ENCODE measurements around the gene PDZD4. TPM values are rescaled to one million over a fixed set of nuclear protein-coding genes. Genes with fewer than 3 reads are reported as not detected.

PDZD4 gene
- total and polyA plus RNA-seq, 9 of the 15 experiments (the other 6 are each of a cell fraction or from before 2014, with no cell fraction given): 0.05 to 0.38 (median 0.07) TPM; not detected in 5

DNA sequence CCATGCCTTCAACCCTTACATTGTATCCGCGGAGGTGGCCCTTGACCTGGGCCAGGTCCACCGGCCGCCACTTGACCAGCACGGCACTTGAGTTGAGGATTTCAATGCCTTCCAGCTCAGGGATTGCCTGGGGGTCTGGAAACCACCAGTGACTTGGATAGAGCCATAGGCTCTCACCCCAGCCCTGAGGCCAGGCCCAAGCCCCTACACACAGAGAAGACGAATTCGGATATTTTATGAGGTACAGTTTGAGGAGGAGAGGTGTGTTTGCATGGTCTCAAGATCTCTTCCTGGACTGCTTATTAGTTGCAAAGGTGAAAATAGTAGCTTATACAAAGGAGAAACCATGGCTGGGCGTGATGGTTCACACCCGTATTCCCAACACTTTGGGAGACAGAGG is 35.3 kb upstream of the PDZD4 start:
- CTCF ChIA-PET (ENCODE audit: low intra/inter-chr PET ratio): no interaction called here
- Histone ChIP-seq H3K36me3 (ENCODE audit: control insufficient read depth, insufficient read depth, low read length) (no peaks in the 10 kb centered on the region), H3K4me3 (no peak overlapping the region), H3K9ac (ENCODE audit: insufficient read depth in 1 of 2, low read depth in 2 of 2, low read length in 2 of 2) (no peak overlapping the region), H3K9me3 (replicated peaks; ENCODE audit: control insufficient read depth, insufficient read depth, low read depth, low read length) (no peaks in the 10 kb centered on the region), H3K4me1 (replicated peaks in 1 of 2; ENCODE audit: control insufficient read depth in 2 of 2, insufficient read depth in 2 of 2, low read length in 2 of 2) (peaks cover 0 to 40% of the 10 kb centered on the region in 2 experiments; a peak in 2 of 5 replicates), H3K79me2 (ENCODE audit: control insufficient read depth, insufficient read depth, low read length) (no peaks in the 10 kb centered on the region), H2AFZ (ENCODE audit: low read depth, low read length) (no peak overlapping the region), H3K27me3 (ENCODE audit: control insufficient read depth in 2 of 2, insufficient read depth in 2 of 2, low read length in 2 of 2) (peaks cover 17 to 82% of the 10 kb centered on the region in 2 experiments; a peak in 4 of 5 replicates), H3K27ac (ENCODE audit: extremely low read depth, low read depth, low read length) (no peak overlapping the region), H3K4me2 (ENCODE audit: insufficient read depth, low read length) (no peak overlapping the region), H3K9me1 (ENCODE audit: control insufficient read depth, insufficient read depth, low read length) (no peaks in the 10 kb centered on the region), H4K20me1 (replicated peaks; ENCODE audit: control insufficient read depth, insufficient read depth, low read length) (0 out of 2 replicates have a peak, but pooled peaks cover 12% of the 10 kb centered on the region)
- BruUV-seq (replicated peaks): no TSS peak
- no peak for ATAC-seq
- no peak for DNase-seq (ENCODE audit: extremely low read depth in 1 of 4, low spot score in 3 of 4)
- WGBS (ENCODE audit: insufficient coverage, low coverage, missing lambda C conversion rate): 5% methylated on average over 4 of the region's 9 CpGs
- FAIRE-seq: no peak
- intact Hi-C loops (cut with micrococcal nuclease) (no loop called here), in situ Hi-C loops (cut with MboI) (no loop called here)
- TF ChIP-seq ZNF253 (CRISPR knock-in tag; conservative IDR thresholded peaks at IDR 0.05) (no peak), TAF1 (IDR thresholded peaks at IDR 0.05; ENCODE audit: control insufficient read depth, extremely low read depth, insufficient read depth, low read length, severe bottlenecking) (no peak), POLR2AphosphoS5 (IDR thresholded peaks at IDR 0.05; ENCODE audit: control insufficient read depth, insufficient read depth, low read depth, low read length) (no peak)
- TF ChIP-seq, protein P1, sequence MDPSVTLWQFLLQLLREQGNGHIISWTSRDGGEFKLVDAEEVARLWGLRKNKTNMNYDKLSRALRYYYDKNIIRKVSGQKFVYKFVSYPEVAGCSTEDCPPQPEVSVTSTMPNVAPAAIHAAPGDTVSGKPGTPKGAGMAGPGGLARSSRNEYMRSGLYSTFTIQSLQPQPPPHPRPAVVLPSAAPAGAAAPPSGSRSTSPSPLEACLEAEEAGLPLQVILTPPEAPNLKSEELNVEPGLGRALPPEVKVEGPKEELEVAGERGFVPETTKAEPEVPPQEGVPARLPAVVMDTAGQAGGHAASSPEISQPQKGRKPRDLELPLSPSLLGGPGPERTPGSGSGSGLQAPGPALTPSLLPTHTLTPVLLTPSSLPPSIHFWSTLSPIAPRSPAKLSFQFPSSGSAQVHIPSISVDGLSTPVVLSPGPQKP (CRISPR knock-in tag; IDR thresholded peaks at IDR 0.05): no peak
- POLR2A ChIA-PET: no interaction called here

DNA sequence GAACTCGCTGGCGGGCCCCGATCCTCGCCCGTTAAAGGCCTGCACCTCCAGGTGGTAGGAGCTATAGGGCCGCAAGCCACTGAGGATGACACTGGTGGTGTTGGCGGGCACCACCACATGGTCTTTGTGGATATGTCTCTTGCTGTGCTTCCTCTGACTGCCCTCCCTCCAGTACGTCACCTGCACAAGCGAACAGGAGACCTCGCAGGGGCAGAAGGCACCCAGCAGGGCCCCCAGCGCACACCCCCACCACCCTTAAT is 34.9 kb upstream of the PDZD4 start:
- Histone ChIP-seq H3K4me3 (no peak overlapping the region), H3K4me1 (replicated peaks in 1 of 2; ENCODE audit: control insufficient read depth in 2 of 2, insufficient read depth in 2 of 2, low read length in 2 of 2) (peaks cover 0 to 37% of the 10 kb centered on the region in 2 experiments; a peak in 2 of 5 replicates), H3K36me3 (ENCODE audit: control insufficient read depth, insufficient read depth, low read length) (no peaks in the 10 kb centered on the region), H3K9me1 (ENCODE audit: control insufficient read depth, insufficient read depth, low read length) (no peaks in the 10 kb centered on the region), H3K9me3 (replicated peaks; ENCODE audit: control insufficient read depth, insufficient read depth, low read depth, low read length) (no peaks in the 10 kb centered on the region), H2AFZ (ENCODE audit: low read depth, low read length) (no peak overlapping the region), H4K20me1 (replicated peaks; ENCODE audit: control insufficient read depth, insufficient read depth, low read length) (0 out of 2 replicates have a peak, but pooled peaks cover 12% of the 10 kb centered on the region), H3K27me3 (ENCODE audit: control insufficient read depth in 2 of 2, insufficient read depth in 2 of 2, low read length in 2 of 2) (peaks cover 17 to 78% of the 10 kb centered on the region in 2 experiments; a peak in 4 of 5 replicates), H3K9ac (ENCODE audit: insufficient read depth in 1 of 2, low read depth in 2 of 2, low read length in 2 of 2) (no peak overlapping the region), H3K4me2 (ENCODE audit: insufficient read depth, low read length) (no peak overlapping the region), H3K79me2 (ENCODE audit: control insufficient read depth, insufficient read depth, low read length) (no peaks in the 10 kb centered on the region), H3K27ac (ENCODE audit: extremely low read depth, low read depth, low read length) (no peak overlapping the region)
- ChIA-PET POLR2A (no interaction called here), CTCF (ENCODE audit: low intra/inter-chr PET ratio) (no interaction called here)
- ATAC-seq (no peak), FAIRE-seq (no peak), DNase-seq (ENCODE audit: extremely low read depth in 1 of 4, low spot score in 3 of 4) (no peak)
- in situ Hi-C loops (cut with MboI) (no loop called here), intact Hi-C loops (cut with micrococcal nuclease) (no loop called here)
- no TSS peak for BruUV-seq (replicated peaks)
- 12% methylated on average over 5 of the region's 11 CpGs for WGBS (ENCODE audit: insufficient coverage, low coverage, missing lambda C conversion rate)
- TF ChIP-seq RBM34 (IDR thresholded peaks at IDR 0.05; ENCODE audit: borderline replicate concordance, insufficient read depth, low read length): no peak
- no peak for TF ChIP-seq EWSR1 (IDR thresholded peaks at IDR 0.05; ENCODE audit: borderline replicate concordance, low read depth, partially characterized antibody)
- TF ChIP-seq NFIX (CRISPR knock-in tag; IDR thresholded peaks at IDR 0.05; ENCODE audit: low read depth): no peak
- TF ChIP-seq NFIC (IDR thresholded peaks at IDR 0.05): no peak
- TF ChIP-seq MYBL2 (IDR thresholded peaks at IDR 0.05; ENCODE audit: low read depth): no peak
- no peak for TF ChIP-seq MYBL2 (CRISPR knock-in tag; IDR thresholded peaks at IDR 0.05; ENCODE audit: borderline replicate concordance)
- TF ChIP-seq, protein P2, sequence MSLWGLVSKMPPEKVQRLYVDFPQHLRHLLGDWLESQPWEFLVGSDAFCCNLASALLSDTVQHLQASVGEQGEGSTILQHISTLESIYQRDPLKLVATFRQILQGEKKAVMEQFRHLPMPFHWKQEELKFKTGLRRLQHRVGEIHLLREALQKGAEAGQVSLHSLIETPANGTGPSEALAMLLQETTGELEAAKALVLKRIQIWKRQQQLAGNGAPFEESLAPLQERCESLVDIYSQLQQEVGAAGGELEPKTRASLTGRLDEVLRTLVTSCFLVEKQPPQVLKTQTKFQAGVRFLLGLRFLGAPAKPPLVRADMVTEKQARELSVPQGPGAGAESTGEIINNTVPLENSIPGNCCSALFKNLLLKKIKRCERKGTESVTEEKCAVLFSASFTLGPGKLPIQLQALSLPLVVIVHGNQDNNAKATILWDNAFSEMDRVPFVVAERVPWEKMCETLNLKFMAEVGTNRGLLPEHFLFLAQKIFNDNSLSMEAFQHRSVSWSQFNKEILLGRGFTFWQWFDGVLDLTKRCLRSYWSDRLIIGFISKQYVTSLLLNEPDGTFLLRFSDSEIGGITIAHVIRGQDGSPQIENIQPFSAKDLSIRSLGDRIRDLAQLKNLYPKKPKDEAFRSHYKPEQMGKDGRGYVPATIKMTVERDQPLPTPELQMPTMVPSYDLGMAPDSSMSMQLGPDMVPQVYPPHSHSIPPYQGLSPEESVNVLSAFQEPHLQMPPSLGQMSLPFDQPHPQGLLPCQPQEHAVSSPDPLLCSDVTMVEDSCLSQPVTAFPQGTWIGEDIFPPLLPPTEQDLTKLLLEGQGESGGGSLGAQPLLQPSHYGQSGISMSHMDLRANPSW (CRISPR knock-in tag; IDR thresholded peaks at IDR 0.05): no peak
- no peak for TF ChIP-seq MCM2 (IDR thresholded peaks at IDR 0.05; ENCODE audit: low read depth)

Measured in K562 (cell line).